Lower lobe of right lung (tissue), 2 donors: ENCODE data around the gene C20orf141. TPM values are rescaled to one million over a fixed set of nuclear protein-coding genes. Genes with fewer than 3 reads are reported as not detected.
"Not testable (repeated sequence)": the region's sequence is repeated elsewhere in the genome, so short reads cannot be mapped to it uniquely, and the experiment has no call there.

ENCODE experiments used
- ATAC-seq, 2 donors: fragments of 200-7000 bp; cut with Tn5 transposase; one replicate each; pipeline ENCODE4 v1.9.1; 2020 to 2022; ENCODE audit warnings: mild to moderate bottlenecking in 2 of 2, moderate library complexity in 2 of 2
- DNase-seq: peaks from one replicate; pipeline ENCODE4 v3.0.0-alpha.2; 2020
- H3K27ac ChIP-seq: fragments of 200-600 bp; one replicate; pipeline ENCODE4 v1.8.0; 2022
- H3K27me3 ChIP-seq: fragments of 200-600 bp; one replicate; pipeline ENCODE4 v1.8.0; 2022; ENCODE audit warnings: low read depth
- H3K36me3 ChIP-seq: fragments of 200-600 bp; one replicate; pipeline ENCODE4 v1.8.0; 2022; ENCODE audit warnings: mild to moderate bottlenecking
- H3K4me1 ChIP-seq: fragments of 200-600 bp; one replicate; pipeline ENCODE4 v1.8.0; 2022
- H3K4me3 ChIP-seq: fragments of 200-600 bp; one replicate; pipeline ENCODE4 v1.8.0; 2022; ENCODE audit warnings: mild to moderate bottlenecking
- H3K9me3 ChIP-seq: fragments of 200-600 bp; one replicate; pipeline ENCODE4 v1.8.0; 2022
- CTCF ChIP-seq: fragments of 200-600 bp; IDR thresholded peaks from one replicate; pipeline ENCODE4 v1.8.0; 2022; ENCODE audit warnings: antibody characterized with exemption, mild to moderate bottlenecking
- intact Hi-C: fragments of 100-400 bp; cut with DNase I; formaldehyde crosslinking; loops from one replicate; pipeline ENCODE4 v1.11.0; 2022
- total RNA-seq: library from RNA; stranded (reverse); fragmentation: NEBNext Ultra II Directional; extraction: Animal tissue kit (Norgen Biotek cat#: 25700); gene quantifications from one replicate; pipeline ENCODE4 v1.2.1, GENCODE V29; 2021
- donor health status: DM: no; HTN: yes; CAD: no; lungs with severe emphysema.

Gene C20orf141
- total RNA-seq, 1 donor from 2014 or later, result not detected

DNA sequence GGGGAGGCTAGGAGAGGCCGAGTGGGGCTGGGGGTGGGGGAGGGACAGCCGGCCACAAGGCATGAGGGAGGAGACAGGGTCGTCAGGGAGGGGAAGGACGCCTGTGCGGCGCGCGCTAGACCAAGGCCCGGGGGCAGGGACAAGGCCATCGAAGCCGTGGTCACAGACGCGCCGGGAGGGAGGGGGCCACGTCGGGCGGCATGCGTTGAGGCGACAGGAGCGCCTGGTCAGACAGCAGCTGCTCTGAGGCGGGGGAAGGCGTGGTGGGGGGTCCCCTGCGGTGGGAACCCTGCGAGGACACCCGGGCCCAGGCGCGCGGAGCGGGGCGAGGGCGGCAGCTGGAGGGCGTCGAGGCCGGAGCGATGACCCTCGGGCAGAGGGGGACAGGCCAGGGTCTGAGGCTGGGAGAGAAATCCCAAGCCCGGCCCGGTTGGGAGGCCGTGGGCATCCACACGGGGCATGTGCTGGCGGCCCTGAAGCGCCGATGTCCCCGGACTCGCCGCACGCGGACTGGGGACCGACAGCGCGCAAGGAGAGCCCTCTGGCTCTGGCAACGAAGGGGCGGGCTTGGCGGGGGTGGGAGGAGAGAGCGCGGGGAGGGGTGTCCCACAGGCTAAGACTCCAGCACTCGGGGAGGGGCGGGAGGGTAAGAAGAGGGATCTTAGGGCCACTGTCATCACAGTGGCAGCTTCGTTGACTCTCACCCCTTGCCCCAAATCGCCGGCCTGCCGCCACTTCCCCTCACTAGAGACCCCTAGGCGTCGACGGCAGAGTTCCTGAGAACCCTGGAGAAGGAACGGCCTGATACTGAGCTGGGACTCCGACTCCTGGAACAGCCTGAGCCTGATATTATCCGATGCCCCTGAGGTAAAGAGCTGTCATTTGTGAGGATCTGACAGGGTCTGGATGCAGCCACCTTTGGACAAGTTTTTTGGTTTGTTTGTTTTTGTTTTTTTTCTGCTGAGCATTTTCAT lies 6.4 kb downstream of the C20orf141 start:
- DNase-seq (no peak), ATAC-seq (peak; percentile 26 to 34)
- intact Hi-C loops, result no loop called here
- no peak for TF ChIP-seq CTCF
- Histone ChIP-seq H3K4me1 (no peaks in the 10 kb centered on the region), H3K27ac (no peak overlapping the region), H3K4me3 (no peak overlapping the region), H3K9me3 (no peaks in the 10 kb centered on the region), H3K27me3 (peaks cover 37% of the 10 kb centered on the region), H3K36me3 (no peaks in the 10 kb centered on the region)

DNA sequence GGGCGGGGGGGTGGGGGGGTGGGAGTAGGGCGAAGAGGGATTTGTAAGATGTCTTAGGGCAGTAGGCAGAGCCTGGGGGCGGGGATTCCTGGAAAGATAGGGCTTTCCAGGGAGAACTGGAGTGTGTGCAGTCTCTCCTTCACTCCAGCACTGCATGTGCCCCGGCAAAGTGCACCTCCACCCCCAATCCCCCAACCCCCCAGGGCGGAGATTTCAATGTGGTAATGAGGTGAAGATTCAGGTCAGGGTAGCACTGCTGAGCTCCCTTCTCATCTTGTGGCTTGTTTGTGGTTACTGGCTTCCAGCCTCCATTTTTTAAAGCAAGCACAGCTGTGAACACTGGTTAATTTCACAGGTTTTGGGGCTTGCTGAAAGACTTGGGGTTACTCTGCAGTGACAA lies 7.3 kb downstream of the C20orf141 start:
- intact Hi-C loops, result no loop called here

DNA sequence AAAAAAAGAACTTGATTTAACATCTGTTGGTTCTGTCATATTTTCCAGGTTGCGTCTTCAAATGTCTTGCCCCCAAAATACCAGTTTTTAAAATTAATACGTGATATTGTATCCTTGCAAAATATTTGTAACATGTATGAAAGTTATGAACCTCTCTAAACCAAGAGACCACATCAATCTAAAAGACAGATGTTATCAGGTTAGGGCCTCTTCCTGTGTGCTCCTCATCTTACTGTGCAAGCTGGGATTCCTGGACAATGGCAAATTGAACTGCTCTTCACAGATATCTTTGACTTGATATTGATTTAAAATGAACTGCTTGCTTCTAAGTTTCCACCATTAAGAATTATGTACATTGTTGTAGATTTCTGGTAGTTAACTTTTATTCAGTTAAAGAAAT lies 11.0 kb downstream of the C20orf141 start:
- no peaks in the 10 kb centered on the region for H3K4me1 ChIP-seq
- ATAC-seq (no peak), DNase-seq (no peak)
- TF ChIP-seq CTCF, result no peak
- H3K27ac ChIP-seq, result no peak overlapping the region
- no peaks in the 10 kb centered on the region for H3K9me3 ChIP-seq
- peaks cover 31% of the 10 kb centered on the region for H3K27me3 ChIP-seq
- intact Hi-C loops, result no loop called here
- no peaks in the 10 kb centered on the region for H3K36me3 ChIP-seq
- H3K4me3 ChIP-seq, result no peak overlapping the region

More for the DNA sequence above, 7.3 kb downstream of the C20orf141 start:
- H3K27me3 ChIP-seq, result peaks cover 46% of the 10 kb centered on the region
- no peak for TF ChIP-seq CTCF
- H3K4me1 ChIP-seq, result no peaks in the 10 kb centered on the region
- H3K27ac ChIP-seq, result no peak overlapping the region
- no peak for DNase-seq
- no peaks in the 10 kb centered on the region for H3K9me3 ChIP-seq
- H3K36me3 ChIP-seq, result no peaks in the 10 kb centered on the region
- no peak overlapping the region for H3K4me3 ChIP-seq
- ATAC-seq, result peak in 1 of 2 donors; percentile 33

- no peak overlapping the region for H3K27ac ChIP-seq
- no peaks in the 10 kb centered on the region for H3K4me1 ChIP-seq
- peaks cover 22% of the 10 kb centered on the region for H3K27me3 ChIP-seq
- DNase-seq (no peak), ATAC-seq (no peak)
- no peak overlapping the region for H3K4me3 ChIP-seq
- intact Hi-C loops, result no loop called here
- no peaks in the 10 kb centered on the region for H3K36me3 ChIP-seq
- H3K9me3 ChIP-seq, result no peaks in the 10 kb centered on the region
- TF ChIP-seq CTCF, result no peak
These were observed 11.9 kb downstream of the C20orf141 start for GRCh38 chr20:2826655-2827054.

- H3K36me3 ChIP-seq, result no peaks in the 10 kb centered on the region
- intact Hi-C loops, result no loop called here
- H3K4me1 ChIP-seq, result no peaks in the 10 kb centered on the region
- no peaks in the 10 kb centered on the region for H3K9me3 ChIP-seq
- H3K4me3 ChIP-seq, result no peak overlapping the region
- DNase-seq, result no peak
- TF ChIP-seq CTCF, result no peak
- H3K27me3 ChIP-seq, result peaks cover 16% of the 10 kb centered on the region
- no peak overlapping the region for H3K27ac ChIP-seq
- no peak for ATAC-seq
These were observed 14.6 kb downstream of the C20orf141 start for GRCh38 chr20:2829376-2829775.

DNA sequence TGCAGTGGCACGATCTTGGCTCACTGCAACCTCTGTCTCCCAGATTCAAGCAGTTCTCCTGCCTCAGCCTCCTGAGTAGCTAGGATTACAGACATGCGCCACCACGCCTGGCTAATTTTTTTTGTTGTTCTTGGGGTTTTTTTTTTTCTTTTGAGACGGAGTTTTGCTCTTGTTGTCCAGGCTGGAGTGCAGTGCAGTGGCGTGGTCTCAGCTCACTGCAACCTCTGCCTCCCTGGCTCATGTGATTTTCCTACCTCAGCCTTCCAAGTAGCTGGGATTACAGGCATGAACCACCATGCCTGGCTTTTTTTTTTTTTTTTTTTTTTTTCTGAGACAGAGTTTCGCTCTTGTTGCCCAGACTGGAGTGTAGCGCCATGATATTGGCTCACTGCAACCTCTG lies 16.4 kb downstream of the C20orf141 start:
- H3K36me3 ChIP-seq, H3K9me3 ChIP-seq, DNase-seq, H3K4me1 ChIP-seq, intact Hi-C loops, ATAC-seq, H3K27me3 ChIP-seq, H3K4me3 ChIP-seq, H3K27ac ChIP-seq: not testable (repeated sequence)
